HEK293 (cell line): ENCODE results near the gene APOC3.
A peak's percentile ranks its signal among the peaks of the same experiment; 100 is the strongest.

ENCODE experiments used
- CTCF ChIA-PET: fragments of 350-600 bp; formaldehyde crosslinking; extraction: SDS; loops from one replicate; lab custom pipeline; 2021; ENCODE audit warnings: antibody characterized with exemption; lab: Yijun Ruan, JAX
- POLR2A ChIA-PET: fragments of 300-600 bp; formaldehyde crosslinking; extraction: SDS; loops from one replicate; lab custom pipeline; 2020; ENCODE audit warnings: antibody characterized with exemption, inconsistent platforms; lab: Yijun Ruan, JAX
- H3K27ac ChIP-seq: fragments of 200-500 bp; sonication (Bioruptor generic); 2 replicates; pipeline ENCODE4 v1.5.1; 2014; ENCODE audit warnings: low read depth, low read length, control low read depth, inconsistent platforms; ENCODE audit errors: extremely low read depth
- H3K36me3 ChIP-seq, 2 experiments: fragments of 200-500 bp in 1 of 2; sonication (Bioruptor generic) in 1 of 2; 1 replicate in 1 of 2; 2 replicates in 1 of 2; pipeline ENCODE4 v1.5.1; 2014 to 2017; ENCODE audit warnings: inconsistent platforms in 2 of 2, low read length in 2 of 2; ENCODE audit not compliant: control insufficient read depth in 2 of 2, insufficient read depth in 1 of 2
- H3K4me1 ChIP-seq: fragments of 200-500 bp; sonication (Bioruptor generic); 2 replicates; pipeline ENCODE4 v1.5.1; 2014; ENCODE audit warnings: mild to moderate bottlenecking, low read length, inconsistent platforms; ENCODE audit not compliant: control insufficient read depth, insufficient read depth
- H3K4me3 ChIP-seq: 2 replicates; pipeline ENCODE4 v1.5.1; 2011; ENCODE audit warnings: low read depth, mild to moderate bottlenecking, control low read depth, low read length, moderate library complexity
- H3K9me3 ChIP-seq: fragments of 200-500 bp; sonication (Bioruptor generic); 2 replicates; pipeline ENCODE4 v1.5.1; 2014; ENCODE audit warnings: low read depth, low read length, inconsistent platforms; ENCODE audit not compliant: control insufficient read depth, insufficient read depth
- HOXA7 ChIP-seq: sonication (generic); formaldehyde crosslinking; IDR thresholded peaks from 2 replicates; pipeline ENCODE4 v1.8.1; 2022; ENCODE audit warnings: missing genetic modification reagents, borderline replicate concordance
- MYNN ChIP-seq: fragments of 450-650 bp; formaldehyde crosslinking; IDR thresholded peaks from 2 replicates; pipeline ENCODE4 v1.5.1; 2016; ENCODE audit warnings: missing biosample characterization, missing genetic modification characterization, borderline replicate concordance
- ZBTB8A ChIP-seq: fragments of 450-650 bp; formaldehyde crosslinking; IDR thresholded peaks from 2 replicates; pipeline ENCODE4 v1.5.1; 2016; ENCODE audit warnings: missing biosample characterization, missing genetic modification characterization
- ZFP69B ChIP-seq: fragments of 450-650 bp; formaldehyde crosslinking; IDR thresholded peaks from 2 replicates; pipeline ENCODE4 v1.5.1; 2016; ENCODE audit warnings: missing biosample characterization, missing genetic modification characterization
- ZNF175 ChIP-seq: fragments of 450-650 bp; formaldehyde crosslinking; IDR thresholded peaks from 2 replicates; pipeline ENCODE4 v1.5.1; 2016; ENCODE audit warnings: missing biosample characterization, missing genetic modification characterization
- ZNF266 ChIP-seq: fragments of 450-650 bp; formaldehyde crosslinking; IDR thresholded peaks from 2 replicates; pipeline ENCODE4 v1.5.1; 2016; ENCODE audit warnings: missing biosample characterization, missing genetic modification characterization, low read depth
- ZNF473 ChIP-seq: fragments of 450-650 bp; formaldehyde crosslinking; IDR thresholded peaks from 2 replicates; pipeline ENCODE4 v1.5.1; 2017; ENCODE audit warnings: missing biosample characterization, missing genetic modification characterization
- ZNF510 ChIP-seq: fragments of 450-650 bp; formaldehyde crosslinking; IDR thresholded peaks from 2 replicates; pipeline ENCODE4 v1.5.1; 2018; ENCODE audit warnings: mild to moderate bottlenecking, missing genetic modification characterization, missing biosample characterization; ENCODE audit not compliant: insufficient replicate concordance
- ZNF596 ChIP-seq: fragments of 450-650 bp; IDR thresholded peaks from 2 replicates; pipeline ENCODE4 v1.5.0; 2018; ENCODE audit warnings: missing biosample characterization, mild to moderate bottlenecking, missing genetic modification characterization, moderate library complexity
- ZNF600 ChIP-seq: fragments of 450-650 bp; formaldehyde crosslinking; IDR thresholded peaks from 2 replicates; pipeline ENCODE4 v1.5.1; 2016; ENCODE audit warnings: missing biosample characterization, missing genetic modification characterization
- ZNF76 ChIP-seq: fragments of 450-650 bp; formaldehyde crosslinking; IDR thresholded peaks from 2 replicates; pipeline ENCODE4; 2016; ENCODE audit warnings: low read depth, missing biosample characterization, missing genetic modification characterization, borderline replicate concordance
- ZNF792 ChIP-seq: fragments of 450-650 bp; formaldehyde crosslinking; IDR thresholded peaks from 2 replicates; pipeline ENCODE4 v1.5.1; 2016; ENCODE audit warnings: missing biosample characterization, missing genetic modification characterization
- ZSCAN23 ChIP-seq: fragments of 450-650 bp; formaldehyde crosslinking; IDR thresholded peaks from 2 replicates; pipeline ENCODE4 v1.5.1; 2016; ENCODE audit warnings: missing biosample characterization, missing genetic modification characterization
- TF ChIP-seq, protein P1 (sequence below): fragments of 450-650 bp; formaldehyde crosslinking; IDR thresholded peaks from 2 replicates; pipeline ENCODE4 v1.5.1; 2016; ENCODE audit warnings: missing biosample characterization, missing genetic modification characterization
- TF ChIP-seq, protein P2 (sequence below): fragments of 450-650 bp; formaldehyde crosslinking; IDR thresholded peaks from 2 replicates; pipeline ENCODE4 v1.5.1; 2016; ENCODE audit warnings: missing biosample characterization, missing genetic modification characterization
- TF ChIP-seq, protein P3 (sequence below): fragments of 450-650 bp; formaldehyde crosslinking; optimal IDR thresholded peaks from 2 replicates; pipeline ENCODE3; 2016; ENCODE audit warnings: missing biosample characterization, mild to moderate bottlenecking, missing genetic modification characterization
- TF ChIP-seq, protein P4 (sequence below): fragments of 450-650 bp; IDR thresholded peaks from 2 replicates; pipeline ENCODE4 v1.5.1; 2018; ENCODE audit warnings: missing biosample characterization, mild to moderate bottlenecking, missing genetic modification characterization
- TF ChIP-seq, protein P5 (sequence below): fragments of 450-650 bp; formaldehyde crosslinking; IDR thresholded peaks from 2 replicates; pipeline ENCODE4 v1.5.1; 2016; ENCODE audit warnings: missing biosample characterization, missing genetic modification characterization

APOC3 gene

DNA sequence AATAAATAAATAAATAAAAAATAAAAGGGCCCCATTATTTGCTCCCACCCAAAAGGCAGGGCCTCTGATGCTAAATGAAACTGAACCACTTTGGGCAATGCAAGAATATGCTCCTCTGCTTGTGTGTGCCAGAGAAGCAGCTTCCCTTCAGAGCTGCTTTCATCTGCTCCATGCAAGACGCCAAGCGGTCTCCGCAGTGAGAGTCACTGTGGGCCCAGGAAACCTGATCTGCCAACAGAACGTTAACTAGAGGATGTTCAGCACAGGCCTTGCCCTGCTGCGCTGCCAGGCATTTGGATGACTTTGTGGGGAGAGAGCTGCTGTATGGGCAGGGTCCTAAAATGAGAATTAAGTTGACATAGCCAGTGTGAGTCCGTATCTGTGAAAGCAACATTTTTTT lies 51.4 kb downstream of the APOC3 start:
- Histone ChIP-seq H3K27ac (no peak overlapping the region), H3K4me3 (no peak overlapping the region), H3K4me1 (no peaks in the 10 kb centered on the region), H3K36me3 (peaks cover 0 to 10% of the 10 kb centered on the region in 2 experiments; a peak in 1 of 3 replicates), H3K9me3 (no peaks in the 10 kb centered on the region)
- POLR2A ChIA-PET = no interaction called here
- CTCF ChIA-PET = interaction anchor here (0.7 to 11.0 kb wide), 14 partner anchors 10 to 226 kb away, joined by 3 to 96 read pairs (median 4); partner anchors contain the start of gene APOA5
- TF ChIP-seq ZNF596 (tag by site-specific recombination) (no peak), ZBTB8A (no peak), ZNF473 (tag by site-specific recombination) (no peak), ZSCAN23 (tag by site-specific recombination) (no peak), ZFP69B (tag by site-specific recombination) (peak; percentile 45; the same call in 1 of the 2 replicates), ZNF175 (no peak), MYNN (tag by site-specific recombination) (no peak), ZNF266 (tag by site-specific recombination) (no peak), ZNF600 (tag by site-specific recombination) (peak; percentile 52; the same call in 1 of the 2 replicates)
- TF ChIP-seq, protein P1, sequence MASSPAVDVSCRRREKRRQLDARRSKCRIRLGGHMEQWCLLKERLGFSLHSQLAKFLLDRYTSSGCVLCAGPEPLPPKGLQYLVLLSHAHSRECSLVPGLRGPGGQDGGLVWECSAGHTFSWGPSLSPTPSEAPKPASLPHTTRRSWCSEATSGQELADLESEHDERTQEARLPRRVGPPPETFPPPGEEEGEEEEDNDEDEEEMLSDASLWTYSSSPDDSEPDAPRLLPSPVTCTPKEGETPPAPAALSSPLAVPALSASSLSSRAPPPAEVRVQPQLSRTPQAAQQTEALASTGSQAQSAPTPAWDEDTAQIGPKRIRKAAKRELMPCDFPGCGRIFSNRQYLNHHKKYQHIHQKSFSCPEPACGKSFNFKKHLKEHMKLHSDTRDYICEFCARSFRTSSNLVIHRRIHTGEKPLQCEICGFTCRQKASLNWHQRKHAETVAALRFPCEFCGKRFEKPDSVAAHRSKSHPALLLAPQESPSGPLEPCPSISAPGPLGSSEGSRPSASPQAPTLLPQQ (tag by site-specific recombination) = peak; percentile 48; the same call in 1 of the 2 replicates
- TF ChIP-seq, protein P2, sequence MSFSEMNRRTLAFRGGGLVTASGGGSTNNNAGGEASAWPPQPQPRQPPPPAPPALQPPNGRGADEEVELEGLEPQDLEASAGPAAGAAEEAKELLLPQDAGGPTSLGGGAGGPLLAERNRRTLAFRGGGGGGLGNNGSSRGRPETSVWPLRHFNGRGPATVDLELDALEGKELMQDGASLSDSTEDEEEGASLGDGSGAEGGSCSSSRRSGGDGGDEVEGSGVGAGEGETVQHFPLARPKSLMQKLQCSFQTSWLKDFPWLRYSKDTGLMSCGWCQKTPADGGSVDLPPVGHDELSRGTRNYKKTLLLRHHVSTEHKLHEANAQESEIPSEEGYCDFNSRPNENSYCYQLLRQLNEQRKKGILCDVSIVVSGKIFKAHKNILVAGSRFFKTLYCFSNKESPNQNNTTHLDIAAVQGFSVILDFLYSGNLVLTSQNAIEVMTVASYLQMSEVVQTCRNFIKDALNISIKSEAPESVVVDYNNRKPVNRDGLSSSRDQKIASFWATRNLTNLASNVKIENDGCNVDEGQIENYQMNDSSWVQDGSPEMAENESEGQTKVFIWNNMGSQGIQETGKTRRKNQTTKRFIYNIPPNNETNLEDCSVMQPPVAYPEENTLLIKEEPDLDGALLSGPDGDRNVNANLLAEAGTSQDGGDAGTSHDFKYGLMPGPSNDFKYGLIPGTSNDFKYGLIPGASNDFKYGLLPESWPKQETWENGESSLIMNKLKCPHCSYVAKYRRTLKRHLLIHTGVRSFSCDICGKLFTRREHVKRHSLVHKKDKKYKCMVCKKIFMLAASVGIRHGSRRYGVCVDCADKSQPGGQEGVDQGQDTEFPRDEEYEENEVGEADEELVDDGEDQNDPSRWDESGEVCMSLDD (tag by site-specific recombination) = no peak
- TF ChIP-seq, protein P3, sequence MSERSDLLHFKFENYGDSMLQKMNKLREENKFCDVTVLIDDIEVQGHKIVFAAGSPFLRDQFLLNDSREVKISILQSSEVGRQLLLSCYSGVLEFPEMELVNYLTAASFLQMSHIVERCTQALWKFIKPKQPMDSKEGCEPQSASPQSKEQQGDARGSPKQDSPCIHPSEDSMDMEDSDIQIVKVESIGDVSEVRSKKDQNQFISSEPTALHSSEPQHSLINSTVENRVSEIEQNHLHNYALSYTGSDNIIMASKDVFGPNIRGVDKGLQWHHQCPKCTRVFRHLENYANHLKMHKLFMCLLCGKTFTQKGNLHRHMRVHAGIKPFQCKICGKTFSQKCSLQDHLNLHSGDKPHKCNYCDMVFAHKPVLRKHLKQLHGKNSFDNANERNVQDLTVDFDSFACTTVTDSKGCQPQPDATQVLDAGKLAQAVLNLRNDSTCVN (tag by site-specific recombination) = no peak

DNA sequence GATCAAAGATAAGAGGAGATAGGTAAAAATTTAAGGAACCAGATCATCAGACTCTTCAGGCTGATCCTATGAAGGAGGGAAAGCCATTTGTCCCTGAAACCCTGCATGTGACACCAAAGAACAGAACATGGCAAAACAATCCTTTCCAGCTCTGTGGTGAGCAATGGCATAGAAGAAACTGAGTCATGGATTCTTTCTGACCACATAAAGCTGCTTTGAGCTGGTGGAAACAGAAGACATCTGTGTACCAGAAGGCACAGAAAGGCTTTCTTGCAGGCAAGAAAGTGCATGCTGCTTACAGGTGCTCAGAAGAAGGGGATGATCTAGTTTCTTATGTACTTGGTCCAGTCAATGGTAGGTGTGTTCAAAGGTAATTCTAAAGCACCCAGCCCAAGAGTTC lies 52.7 kb downstream of the APOC3 start:
- ChIA-PET POLR2A (no interaction called here), CTCF (interaction anchor here (1.0 to 11.0 kb wide), 3 partner anchors 11 to 225 kb away, joined by 4 to 96 read pairs (median 17); partner anchors contain the start of gene APOA5)
- TF ChIP-seq HOXA7 (CRISPR knock-in tag) (no peak), ZNF76 (tag by site-specific recombination) (no peak), ZNF510 (no peak), ZNF596 (tag by site-specific recombination) (no peak), ZNF792 (tag by site-specific recombination) (no peak), ZSCAN23 (tag by site-specific recombination) (no peak)
- TF ChIP-seq, protein P4, sequence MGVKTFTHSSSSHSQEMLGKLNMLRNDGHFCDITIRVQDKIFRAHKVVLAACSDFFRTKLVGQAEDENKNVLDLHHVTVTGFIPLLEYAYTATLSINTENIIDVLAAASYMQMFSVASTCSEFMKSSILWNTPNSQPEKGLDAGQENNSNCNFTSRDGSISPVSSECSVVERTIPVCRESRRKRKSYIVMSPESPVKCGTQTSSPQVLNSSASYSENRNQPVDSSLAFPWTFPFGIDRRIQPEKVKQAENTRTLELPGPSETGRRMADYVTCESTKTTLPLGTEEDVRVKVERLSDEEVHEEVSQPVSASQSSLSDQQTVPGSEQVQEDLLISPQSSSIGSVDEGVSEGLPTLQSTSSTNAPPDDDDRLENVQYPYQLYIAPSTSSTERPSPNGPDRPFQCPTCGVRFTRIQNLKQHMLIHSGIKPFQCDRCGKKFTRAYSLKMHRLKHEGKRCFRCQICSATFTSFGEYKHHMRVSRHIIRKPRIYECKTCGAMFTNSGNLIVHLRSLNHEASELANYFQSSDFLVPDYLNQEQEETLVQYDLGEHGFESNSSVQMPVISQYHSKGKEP = no peak
- TF ChIP-seq, protein P5, sequence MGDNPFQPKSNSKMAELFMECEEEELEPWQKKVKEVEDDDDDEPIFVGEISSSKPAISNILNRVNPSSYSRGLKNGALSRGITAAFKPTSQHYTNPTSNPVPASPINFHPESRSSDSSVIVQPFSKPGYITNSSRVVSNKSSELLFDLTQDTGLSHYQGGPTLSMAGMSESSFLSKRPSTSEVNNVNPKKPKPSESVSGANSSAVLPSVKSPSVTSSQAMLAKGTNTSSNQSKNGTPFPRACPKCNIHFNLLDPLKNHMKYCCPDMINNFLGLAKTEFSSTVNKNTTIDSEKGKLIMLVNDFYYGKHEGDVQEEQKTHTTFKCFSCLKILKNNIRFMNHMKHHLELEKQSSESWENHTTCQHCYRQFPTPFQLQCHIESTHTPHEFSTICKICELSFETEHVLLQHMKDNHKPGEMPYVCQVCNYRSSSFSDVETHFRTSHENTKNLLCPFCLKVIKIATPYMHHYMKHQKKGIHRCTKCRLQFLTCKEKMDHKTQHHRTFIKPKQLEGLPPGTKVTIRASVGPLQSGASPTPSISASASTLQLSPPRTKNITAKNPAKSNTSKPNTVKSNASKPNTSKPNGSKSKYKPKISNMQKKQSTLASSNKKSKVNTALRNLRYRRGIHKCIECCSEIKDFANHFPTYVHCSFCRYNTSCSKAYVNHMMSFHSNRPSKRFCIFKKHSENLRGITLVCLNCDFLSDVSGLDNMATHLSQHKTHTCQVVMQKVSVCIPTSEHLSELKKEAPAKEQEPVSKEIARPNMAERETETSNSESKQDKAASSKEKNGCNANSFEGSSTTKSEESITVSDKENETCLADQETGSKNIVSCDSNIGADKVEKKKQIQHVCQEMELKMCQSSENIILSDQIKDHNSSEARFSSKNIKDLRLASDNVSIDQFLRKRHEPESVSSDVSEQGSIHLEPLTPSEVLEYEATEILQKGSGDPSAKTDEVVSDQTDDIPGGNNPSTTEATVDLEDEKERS (tag by site-specific recombination) = no peak

More for the DNA sequence above, 52.7 kb downstream of the APOC3 start:
- no peak overlapping the region for H3K4me3 ChIP-seq
- no peaks in the 10 kb centered on the region for H3K4me1 ChIP-seq
- peaks cover 0 to 3% of the 10 kb centered on the region in 2 experiments; a peak in 1 of 3 replicates for H3K36me3 ChIP-seq
- H3K9me3 ChIP-seq = no peaks in the 10 kb centered on the region
- H3K27ac ChIP-seq = no peak overlapping the region
